C4-2B (cell line): ENCODE results near the gene TMEM175.

Source experiments
- H3K27ac ChIP-seq: fragments of 450-650 bp; 2 replicates; pipeline ENCODE4 v1.5.1; 2017
- CTCF ChIP-seq: fragments of 450-650 bp; conservative IDR thresholded peaks from 2 replicates; pipeline ENCODE4 v1.5.1; 2017; ENCODE audit warnings: mild to moderate bottlenecking
- ZFX ChIP-seq: fragments of 450-650 bp; IDR thresholded peaks from 2 replicates; pipeline ENCODE4 v1.6.1; 2017

Gene TMEM175

GRCh38 chr4:990746-991367 lies 58.6 kb downstream of the TMEM175 start:
- H3K27ac ChIP-seq = peak overlapping the region; percentile 99
- TF ChIP-seq CTCF = no peak
- TF ChIP-seq ZFX = no peak

GRCh38 chr4:991451-992296 lies 59.4 kb downstream of the TMEM175 start:
- peak overlapping the region; percentile 99 for H3K27ac ChIP-seq
- no peak for TF ChIP-seq CTCF
- TF ChIP-seq ZFX = no peak

- no peak for TF ChIP-seq CTCF
- 0 out of 2 replicates have a peak, but pooled peaks have one; percentile 10 for TF ChIP-seq ZFX
- H3K27ac ChIP-seq = peak overlapping the region; percentile 99
These were observed 60.2 kb downstream of the TMEM175 start for GRCh38 chr4:992297-993110.

- TF ChIP-seq CTCF (no peak), ZFX (peak; percentile 30; the same call in 1 of the 2 replicates)
- H3K27ac ChIP-seq = peak within 1 kb of the TSS; percentile 99
These were observed 61.1 kb downstream of the TMEM175 start, which contains the start of gene SLC26A1 for GRCh38 chr4:993111-994029. SLC26A1 (minus strand) TSS chr4:993404; CDS start chr4:991703, 1,701 bp downstream.

- TF ChIP-seq CTCF (no peak), ZFX (no peak)
- peak overlapping the region; percentile 99; the same call in 1 of the 2 replicates for H3K27ac ChIP-seq
These were observed 63.2 kb downstream of the TMEM175 start for GRCh38 chr4:995311-996026.
